ENCODE results near the gene RXRG. TPM values are rescaled to one million over a fixed set of nuclear protein-coding genes. Genes with fewer than 3 reads are reported as not detected.

The RXRG gene
- total RNA-seq, 1 experiment from 2014 or later: not detected

DNA sequence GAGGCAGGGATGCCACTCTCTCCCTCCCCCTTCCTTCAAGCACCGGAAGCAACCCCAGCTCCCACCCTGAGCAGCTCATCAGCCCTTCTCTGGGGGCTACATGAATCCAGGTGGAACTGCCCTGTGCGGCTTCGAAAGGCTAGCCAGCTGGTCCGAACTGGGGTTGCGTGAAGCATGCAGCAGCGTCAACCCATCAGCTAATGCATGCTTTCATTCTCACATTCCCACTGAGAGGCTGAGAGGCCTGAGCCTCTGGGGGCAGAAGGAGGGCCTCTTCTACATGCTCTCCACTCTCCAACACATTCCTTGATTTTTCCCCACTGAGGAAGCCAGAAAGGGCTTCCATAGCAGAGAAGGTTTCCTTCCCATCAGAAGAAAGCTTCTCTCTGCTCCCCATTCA lies 5.6 kb downstream of the RXRG start:
- ChIA-PET RAD21 (ENCODE audit: low non-redundant PET in 1 of 2, low total read pairs in 2 of 2, uncharacterized antibody in 2 of 2, unreplicated experiment in 2 of 2) (no interaction called here), CTCF (no interaction called here), POLR2A (no interaction called here)
- H2AFZ ChIP-seq (ENCODE audit: low read depth, low read length, poor library complexity, severe bottlenecking): no peak overlapping the region
- no peaks in the 10 kb centered on the region for H3K9me3 ChIP-seq (ENCODE audit: control insufficient read depth in 1 of 2, insufficient read depth in 1 of 2, low read depth in 1 of 2, low read length in 2 of 2)
- TF ChIP-seq SP1 (IDR thresholded peaks at IDR 0.05; ENCODE audit: low read depth): no peak
- TF ChIP-seq ZFX (IDR thresholded peaks at IDR 0.05): no peak
- TF ChIP-seq ZBTB33 (IDR thresholded peaks at IDR 0.05; ENCODE audit: extremely low read depth, insufficient replicate concordance, low read length): no peak
- intact Hi-C loops (cut with micrococcal nuclease): no loop called here
- no peak overlapping the region for H3K27ac ChIP-seq (ENCODE audit: low read depth, low read length)
- DNase-seq (ENCODE audit: low read depth, low spot score) (no peak), ATAC-seq (no peak)
- no peak overlapping the region for H3K9ac ChIP-seq (ENCODE audit: low read length)
- no peaks in the 10 kb centered on the region for H3K79me2 ChIP-seq (ENCODE audit: insufficient read depth, low read length)
- no peaks in the 10 kb centered on the region for H3K36me3 ChIP-seq (ENCODE audit: control insufficient read depth in 1 of 2, insufficient read depth in 2 of 2, low read length in 2 of 2)
- H3K9me2 ChIP-seq (ENCODE audit: insufficient read depth): no peaks in the 10 kb centered on the region
- BruUV-seq (replicated peaks): no TSS peak
- peaks cover 75% of the 10 kb centered on the region for H3K27me3 ChIP-seq (ENCODE audit: insufficient read depth, low read length)
- H4K20me1 ChIP-seq (ENCODE audit: insufficient read depth): no peaks in the 10 kb centered on the region
- H3K4me1 ChIP-seq (ENCODE audit: control insufficient read depth in 1 of 2, insufficient read depth in 2 of 2, low read length in 2 of 2): no peaks in the 10 kb centered on the region
- no peak overlapping the region for H3K4me3 ChIP-seq (replicated peaks in 1 of 2; ENCODE audit: low read depth in 1 of 2, low read length in 2 of 2)
- H3K4me2 ChIP-seq (ENCODE audit: low read length): no peak overlapping the region

- H3K4me2 ChIP-seq (ENCODE audit: low read length): no peak overlapping the region
- no peak for TF ChIP-seq JUND (IDR thresholded peaks at IDR 0.05)
- no peak for TF ChIP-seq CEBPB (IDR thresholded peaks at IDR 0.05; ENCODE audit: low read depth)
- no peak for TF ChIP-seq SRF (IDR thresholded peaks at IDR 0.05; ENCODE audit: low read depth)
- no peak for TF ChIP-seq SIN3A (IDR thresholded peaks at IDR 0.05; ENCODE audit: low read depth)
- TF ChIP-seq POLR2A (IDR thresholded peaks at IDR 0.05; ENCODE audit: borderline replicate concordance, extremely low read depth, insufficient read depth, insufficient read length): no peak
- TF ChIP-seq RAD21 (IDR thresholded peaks at IDR 0.05; ENCODE audit: low read depth): no peak
- TF ChIP-seq ELF1 (IDR thresholded peaks at IDR 0.05; ENCODE audit: borderline replicate concordance, low read depth): no peak
- no peak for TF ChIP-seq FOSL1 (IDR thresholded peaks at IDR 0.05; ENCODE audit: low read depth)
- TF ChIP-seq, protein P1, sequence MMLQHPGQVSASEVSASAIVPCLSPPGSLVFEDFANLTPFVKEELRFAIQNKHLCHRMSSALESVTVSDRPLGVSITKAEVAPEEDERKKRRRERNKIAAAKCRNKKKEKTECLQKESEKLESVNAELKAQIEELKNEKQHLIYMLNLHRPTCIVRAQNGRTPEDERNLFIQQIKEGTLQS (IDR thresholded peaks at IDR 0.05): no peak
- TF ChIP-seq, protein P2, sequence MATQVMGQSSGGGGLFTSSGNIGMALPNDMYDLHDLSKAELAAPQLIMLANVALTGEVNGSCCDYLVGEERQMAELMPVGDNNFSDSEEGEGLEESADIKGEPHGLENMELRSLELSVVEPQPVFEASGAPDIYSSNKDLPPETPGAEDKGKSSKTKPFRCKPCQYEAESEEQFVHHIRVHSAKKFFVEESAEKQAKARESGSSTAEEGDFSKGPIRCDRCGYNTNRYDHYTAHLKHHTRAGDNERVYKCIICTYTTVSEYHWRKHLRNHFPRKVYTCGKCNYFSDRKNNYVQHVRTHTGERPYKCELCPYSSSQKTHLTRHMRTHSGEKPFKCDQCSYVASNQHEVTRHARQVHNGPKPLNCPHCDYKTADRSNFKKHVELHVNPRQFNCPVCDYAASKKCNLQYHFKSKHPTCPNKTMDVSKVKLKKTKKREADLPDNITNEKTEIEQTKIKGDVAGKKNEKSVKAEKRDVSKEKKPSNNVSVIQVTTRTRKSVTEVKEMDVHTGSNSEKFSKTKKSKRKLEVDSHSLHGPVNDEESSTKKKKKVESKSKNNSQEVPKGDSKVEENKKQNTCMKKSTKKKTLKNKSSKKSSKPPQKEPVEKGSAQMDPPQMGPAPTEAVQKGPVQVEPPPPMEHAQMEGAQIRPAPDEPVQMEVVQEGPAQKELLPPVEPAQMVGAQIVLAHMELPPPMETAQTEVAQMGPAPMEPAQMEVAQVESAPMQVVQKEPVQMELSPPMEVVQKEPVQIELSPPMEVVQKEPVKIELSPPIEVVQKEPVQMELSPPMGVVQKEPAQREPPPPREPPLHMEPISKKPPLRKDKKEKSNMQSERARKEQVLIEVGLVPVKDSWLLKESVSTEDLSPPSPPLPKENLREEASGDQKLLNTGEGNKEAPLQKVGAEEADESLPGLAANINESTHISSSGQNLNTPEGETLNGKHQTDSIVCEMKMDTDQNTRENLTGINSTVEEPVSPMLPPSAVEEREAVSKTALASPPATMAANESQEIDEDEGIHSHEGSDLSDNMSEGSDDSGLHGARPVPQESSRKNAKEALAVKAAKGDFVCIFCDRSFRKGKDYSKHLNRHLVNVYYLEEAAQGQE (IDR thresholded peaks at IDR 0.05; ENCODE audit: low read depth): no peak
- no peak for TF ChIP-seq YY1 (IDR thresholded peaks at IDR 0.05; ENCODE audit: extremely low read depth, insufficient replicate concordance, low read depth, low read length)
- TF ChIP-seq ZNF274 (IDR thresholded peaks at IDR 0.05; ENCODE audit: low read depth, low read length): no peak
- no peak for TF ChIP-seq ZFX (IDR thresholded peaks at IDR 0.05)
- TF ChIP-seq EGR1 (IDR thresholded peaks at IDR 0.05; ENCODE audit: low read depth): no peak
- no peak for TF ChIP-seq CBX3 (IDR thresholded peaks at IDR 0.05; ENCODE audit: low read depth)
- no peak for TF ChIP-seq TCF7L2 (IDR thresholded peaks at IDR 0.05; ENCODE audit: borderline replicate concordance, extremely low read depth, insufficient read depth, insufficient read length)
- H3K9me2 ChIP-seq (ENCODE audit: insufficient read depth): no peaks in the 10 kb centered on the region
- no TSS peak for BruUV-seq (replicated peaks)
- peaks cover 57% of the 10 kb centered on the region for H3K27me3 ChIP-seq (ENCODE audit: insufficient read depth, low read length)
- H3K4me1 ChIP-seq (ENCODE audit: control insufficient read depth in 1 of 2, insufficient read depth in 2 of 2, low read length in 2 of 2): no peaks in the 10 kb centered on the region
- no peaks in the 10 kb centered on the region for H3K9me3 ChIP-seq (ENCODE audit: control insufficient read depth in 1 of 2, insufficient read depth in 1 of 2, low read depth in 1 of 2, low read length in 2 of 2)
- H3K79me2 ChIP-seq (ENCODE audit: insufficient read depth, low read length): no peaks in the 10 kb centered on the region
- POLR2A ChIA-PET: no interaction called here
- H3K36me3 ChIP-seq (ENCODE audit: control insufficient read depth in 1 of 2, insufficient read depth in 2 of 2, low read length in 2 of 2): no peaks in the 10 kb centered on the region
- no peak for ATAC-seq
- no peak for DNase-seq (ENCODE audit: low read depth, low spot score)
- intact Hi-C loops (cut with micrococcal nuclease): no loop called here
- H3K27ac ChIP-seq (ENCODE audit: low read depth, low read length): no peak overlapping the region
- H3K4me3 ChIP-seq (replicated peaks in 1 of 2; ENCODE audit: low read depth in 1 of 2, low read length in 2 of 2): no peak overlapping the region
- CTCF ChIA-PET: no interaction called here
- H3K9ac ChIP-seq (ENCODE audit: low read length): no peak overlapping the region
- H4K20me1 ChIP-seq (ENCODE audit: insufficient read depth): no peaks in the 10 kb centered on the region
- H2AFZ ChIP-seq (ENCODE audit: low read depth, low read length, poor library complexity, severe bottlenecking): no peak overlapping the region
- RAD21 ChIA-PET (ENCODE audit: low non-redundant PET in 1 of 2, low total read pairs in 2 of 2, uncharacterized antibody in 2 of 2, unreplicated experiment in 2 of 2): no interaction called here
These were observed 7.9 kb downstream of the RXRG start for GRCh38 chr1:165436994-165437393.

Measured in HCT116 (cell line).